PC-3 (cell line): ENCODE measurements around the gene GSTM3.

Experiments
- CTCF ChIP-seq: fragments of 300-600 bp; sonication (generic); conservative IDR thresholded peaks from 2 replicates; pipeline ENCODE4 v1.5.1; 2017; ENCODE audit warnings: antibody characterized with exemption, low read depth, mild to moderate bottlenecking, low read length
- EZH2 ChIP-seq: fragments of 300-600 bp; sonication (generic); IDR thresholded peaks from one replicate; pipeline ENCODE4 v1.6.1; 2017; ENCODE audit warnings: antibody characterized with exemption, mild to moderate bottlenecking, low read length; ENCODE audit not compliant: unreplicated experiment
- EZH2phosphoT487 ChIP-seq: fragments of 300-600 bp; sonication (generic); IDR thresholded peaks from 2 replicates; pipeline ENCODE4 v1.6.1; 2018; ENCODE audit warnings: mild to moderate bottlenecking, antibody characterized with exemption, low read length, borderline replicate concordance

- TF ChIP-seq CTCF = no peak
- no peak for TF ChIP-seq EZH2
- no peak for TF ChIP-seq EZH2phosphoT487
Measured at GRCh38 chr1:109732390-109732881, 8.4 kb downstream of the GSTM3 start.
